Esophagus (tissue), 2 donors: ENCODE data around the gene BCL10. TPM values are rescaled to one million over a fixed set of nuclear protein-coding genes. Genes with fewer than 3 reads are reported as not detected.

Experiments
- H3K27ac ChIP-seq, 2 donors: one replicate each; pipeline ENCODE4 v1.5.1; 2013; ENCODE audit warnings: low read depth in 2 of 2, mild to moderate bottlenecking in 2 of 2, inconsistent platforms in 1 of 2, low read length in 1 of 2, moderate library complexity in 1 of 2
- H3K27me3 ChIP-seq, 2 donors: one replicate each; pipeline ENCODE4 v1.6.1; 2013; ENCODE audit warnings: low read length in 2 of 2, control low read depth in 1 of 2, mild to moderate bottlenecking in 1 of 2; ENCODE audit not compliant: insufficient read depth in 2 of 2, control insufficient read depth in 1 of 2
- H3K36me3 ChIP-seq, 2 donors: one replicate each; pipeline ENCODE4 v1.6.1; 2013; ENCODE audit warnings: low read length in 1 of 2; ENCODE audit not compliant: control insufficient read depth in 2 of 2, insufficient read depth in 2 of 2
- H3K4me1 ChIP-seq, 2 donors: one replicate each; pipeline ENCODE4 v1.6.1; 2013; ENCODE audit warnings: low read length in 1 of 2; ENCODE audit not compliant: control insufficient read depth in 2 of 2, insufficient read depth in 2 of 2
- H3K4me3 ChIP-seq, 2 donors: one replicate each; pipeline ENCODE4 v1.5.1; 2013; ENCODE audit warnings: low read length in 2 of 2, mild to moderate bottlenecking in 2 of 2, low read depth in 1 of 2, moderate library complexity in 1 of 2
- H3K9me3 ChIP-seq, 2 donors: one replicate each; pipeline ENCODE4 v1.6.1; 2013; ENCODE audit warnings: mild to moderate bottlenecking in 2 of 2, low read depth in 1 of 2, low read length in 1 of 2, moderate library complexity in 1 of 2; ENCODE audit not compliant: control insufficient read depth in 2 of 2, insufficient read depth in 1 of 2
- WGBS, 2 donors: extraction: QIAGEN DNeasy Blood & Tissue Kit; methylation state at CpG; one replicate each; pipeline ENCODE4 v1.1.7; 2013; 5-methylcytosine and 5-hydroxymethylcytosine counted together
- polyA plus RNA-seq, 2 donors: library from polyadenylated mRNA; stranded (reverse); fragments of 200-250 nt; gene quantifications; one replicate each; pipeline ENCODE4 v1.2.3, GENCODE V29; 2013
- donor health status: healthy with polysubstance abuse.
- donor health status: Bipolar disorder and iron deficiency.

The BCL10 gene
- polyA plus RNA-seq, 2 donors: 11.5 to 13.1 TPM

GRCh38 chr1:85275701-85276214 lies 674 bp downstream of the BCL10 start:
- Histone ChIP-seq H3K4me3 (peak overlapping the region; percentile 75 to 92), H3K27ac (peak overlapping the region; percentile 99 to 100), H3K27me3 (no peaks in the 10 kb centered on the region), H3K4me1 (peaks cover 0 to 7% of the 10 kb centered on the region in 2 donors), H3K9me3 (no peaks in the 10 kb centered on the region), H3K36me3 (peaks cover 0 to 2% of the 10 kb centered on the region in 2 donors)
- WGBS, 2 donors: 1 to 2% methylated on average over 13 of the region's 13 CpGs

GRCh38 chr1:85274969-85275453 lies 1.4 kb downstream of the BCL10 start:
- 52 to 75% methylated on average over 1 of the region's 1 CpG for WGBS, 2 donors
- peaks cover 0 to 7% of the 10 kb centered on the region in 2 donors for H3K4me1 ChIP-seq
- peak overlapping the region in 1 of 2 donors; percentile 75 for H3K4me3 ChIP-seq

DNA sequence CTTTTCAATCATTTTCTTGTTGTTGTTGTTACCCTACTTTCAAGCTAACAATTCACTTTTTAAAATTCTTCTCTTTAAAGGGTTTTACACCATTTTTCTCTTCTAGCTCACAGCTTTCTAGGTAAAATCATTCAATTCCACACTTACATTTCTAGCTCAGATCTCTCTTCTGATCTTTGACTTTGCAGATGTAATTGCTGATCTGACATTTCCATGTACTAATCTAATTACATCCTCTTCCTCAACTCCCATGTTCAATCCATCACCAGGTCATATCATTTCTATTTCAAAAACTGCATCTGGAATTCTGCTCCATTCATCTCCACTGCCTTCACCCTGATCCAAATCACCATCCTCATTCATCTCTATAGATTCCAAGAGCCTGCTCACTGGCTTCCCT lies 3.0 kb downstream of the BCL10 start:
- H3K4me1 ChIP-seq: no peaks in the 10 kb centered on the region
- H3K4me3 ChIP-seq: peak overlapping the region in 1 of 2 donors; percentile 7
- no peaks in the 10 kb centered on the region for H3K9me3 ChIP-seq
- no peak overlapping the region for H3K27ac ChIP-seq
- H3K36me3 ChIP-seq: peaks cover 7 to 10% of the 10 kb centered on the region in 2 donors
- no peaks in the 10 kb centered on the region for H3K27me3 ChIP-seq

More at GRCh38 chr1:85274969-85275453, 1.4 kb downstream of the BCL10 start:
- Histone ChIP-seq H3K36me3 (peaks cover 2 to 3% of the 10 kb centered on the region in 2 donors), H3K9me3 (no peaks in the 10 kb centered on the region), H3K27me3 (no peaks in the 10 kb centered on the region), H3K27ac (peak overlapping the region in 1 of 2 donors; percentile 99)

DNA sequence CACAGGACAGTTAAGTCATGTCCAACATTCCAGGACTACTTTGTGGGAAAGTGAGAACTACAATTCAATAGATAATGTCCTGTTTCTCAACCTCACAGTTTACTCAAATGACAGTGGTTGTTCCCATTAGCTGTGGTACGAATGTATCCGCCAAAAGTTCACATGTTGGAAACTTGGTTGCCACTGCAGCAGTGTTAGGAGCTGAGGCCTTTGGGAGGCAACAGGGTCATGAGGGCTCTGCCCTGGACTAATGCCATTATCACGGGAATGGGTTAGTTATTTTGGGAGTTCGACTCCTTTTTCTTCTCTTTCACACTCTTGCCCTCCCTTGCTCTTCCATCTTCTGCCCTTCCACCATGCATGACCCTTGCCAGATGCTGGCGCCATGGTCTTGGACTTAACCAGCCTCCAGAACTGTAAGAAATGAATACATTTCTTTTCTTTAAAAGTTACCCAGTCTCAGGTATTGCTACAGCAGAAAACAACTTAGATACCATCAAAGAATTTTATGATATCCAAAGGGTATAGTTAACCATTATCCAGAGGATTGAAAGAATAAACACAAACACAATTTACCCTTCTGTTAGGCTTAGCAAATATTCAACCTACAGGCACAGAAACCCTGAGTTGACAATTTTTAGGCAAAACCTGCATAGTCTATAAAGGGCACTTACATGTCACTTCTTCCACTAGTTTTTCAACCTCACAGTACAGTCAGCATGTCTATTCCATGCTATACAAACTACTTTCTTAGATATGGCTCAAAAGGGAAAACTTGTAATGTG lies 7.4 kb downstream of the BCL10 start:
- H3K27ac ChIP-seq: no peak overlapping the region
- H3K4me1 ChIP-seq: no peaks in the 10 kb centered on the region
- WGBS, 2 donors: 92 to 93% methylated on average over 5 of the region's 5 CpGs
- no peak overlapping the region for H3K4me3 ChIP-seq
- peaks cover 7 to 10% of the 10 kb centered on the region in 2 donors for H3K36me3 ChIP-seq
- no peaks in the 10 kb centered on the region for H3K27me3 ChIP-seq
- H3K9me3 ChIP-seq: no peaks in the 10 kb centered on the region

- Histone ChIP-seq H3K9me3 (no peaks in the 10 kb centered on the region), H3K27ac (no peak overlapping the region), H3K27me3 (no peaks in the 10 kb centered on the region), H3K4me1 (no peaks in the 10 kb centered on the region), H3K36me3 (peaks cover 7 to 10% of the 10 kb centered on the region in 2 donors), H3K4me3 (no peak overlapping the region)
- WGBS, 2 donors: 88 to 90% methylated on average over 2 of the region's 2 CpGs
These were observed 9.1 kb downstream of the BCL10 start for GRCh38 chr1:85267313-85267712.

GRCh38 chr1:85264150-85264549 lies 12.3 kb downstream of the BCL10 start:
- no peak overlapping the region for H3K27ac ChIP-seq
- 71% methylated on average over 2 of the region's 2 CpGs for WGBS, 2 donors
- H3K27me3 ChIP-seq: no peaks in the 10 kb centered on the region
- no peaks in the 10 kb centered on the region for H3K9me3 ChIP-seq
- peaks cover 4 to 6% of the 10 kb centered on the region in 2 donors for H3K36me3 ChIP-seq
- no peak overlapping the region for H3K4me3 ChIP-seq
- H3K4me1 ChIP-seq: no peaks in the 10 kb centered on the region

DNA sequence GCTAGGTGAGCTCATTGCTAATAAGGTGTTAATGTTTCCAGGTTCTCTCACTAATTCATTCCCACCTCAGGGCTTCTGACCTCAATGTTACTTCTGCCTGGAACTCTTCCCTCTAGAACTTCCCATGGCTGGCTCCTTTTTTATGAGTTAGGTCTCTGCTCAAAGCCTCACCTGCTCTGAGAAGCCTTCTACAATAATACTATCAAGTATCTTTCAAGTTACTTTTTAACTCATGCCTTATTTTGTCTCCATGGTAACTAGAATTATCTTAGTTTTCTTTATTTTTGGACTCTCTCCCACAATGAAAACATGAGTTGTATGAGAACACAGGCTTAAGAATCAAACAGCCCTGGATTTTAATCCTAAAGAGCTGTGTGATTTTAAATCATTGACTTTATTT lies 13.4 kb downstream of the BCL10 start:
- Histone ChIP-seq H3K36me3 (peaks cover 0 to 2% of the 10 kb centered on the region in 2 donors), H3K9me3 (no peaks in the 10 kb centered on the region), H3K27ac (no peak overlapping the region)

GRCh38 chr1:85259912-85260274 lies 16.5 kb downstream of the BCL10 start:
- Histone ChIP-seq H3K9me3 (no peaks in the 10 kb centered on the region), H3K27ac (peak overlapping the region; percentile 45 to 62), H3K36me3 (peaks cover 0 to 2% of the 10 kb centered on the region in 2 donors), H3K4me3 (peak overlapping the region; percentile 99), H3K27me3 (no peaks in the 10 kb centered on the region), H3K4me1 (no peaks in the 10 kb centered on the region)
- WGBS, 2 donors: 23 to 33% methylated on average over 7 of the region's 7 CpGs

More for the DNA sequence above, 13.4 kb downstream of the BCL10 start:
- no peaks in the 10 kb centered on the region for H3K27me3 ChIP-seq
- no peak overlapping the region for H3K4me3 ChIP-seq
- H3K4me1 ChIP-seq: no peaks in the 10 kb centered on the region

DNA sequence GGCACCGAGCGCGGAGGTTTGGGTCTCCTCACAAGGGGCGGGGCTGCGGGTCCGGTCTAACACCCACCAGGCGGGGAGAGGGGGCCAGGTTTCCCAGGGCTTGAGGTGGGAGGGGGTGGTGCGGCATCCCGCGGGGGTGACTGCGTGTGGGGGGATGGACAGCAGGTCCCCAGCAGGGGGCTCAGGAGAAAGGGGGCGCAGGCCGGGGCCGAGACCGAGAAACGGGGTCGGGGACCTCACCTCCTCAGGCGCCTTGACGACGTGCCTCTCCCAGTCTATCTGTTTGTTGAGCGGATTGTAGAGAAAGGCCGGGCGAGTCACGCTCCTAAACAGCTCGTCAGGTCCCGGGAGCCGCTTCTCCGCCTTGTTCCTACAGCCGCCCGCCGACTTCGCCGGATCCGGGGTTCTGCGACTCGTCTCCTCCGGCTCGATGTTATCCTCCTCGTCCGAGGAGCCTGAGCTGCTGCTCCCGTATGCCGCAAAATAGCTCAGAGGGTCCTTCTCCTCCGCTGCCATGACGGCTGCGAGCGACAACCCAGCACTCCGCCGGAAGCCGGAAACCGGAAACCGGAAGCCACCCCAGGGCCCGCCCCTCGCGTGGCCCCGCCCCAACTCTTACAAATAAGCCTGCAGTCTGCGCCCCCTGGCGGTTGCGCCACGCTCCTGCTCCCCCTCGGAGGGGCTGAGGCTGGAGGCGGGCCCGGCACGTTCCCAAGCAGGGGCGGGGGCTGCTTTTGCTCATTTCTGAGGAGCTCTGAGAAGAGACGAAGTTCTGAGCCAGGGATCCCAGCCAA lies 17.1 kb downstream of the BCL10 start, which contains the start of gene C1orf52:
Gene C1orf52, minus strand, starts transcription at position 545 of the 794 bp plus-strand sequence. Its CDS starts 29 bp downstream, at position 516.
- H3K27ac ChIP-seq: peak within 1 kb of the TSS; percentile 72 to 81
- H3K4me3 ChIP-seq: peak within 1 kb of the TSS; percentile 99
- no peaks in the 10 kb centered on the region for H3K4me1 ChIP-seq
- peaks cover 0 to 2% of the 10 kb centered on the region in 2 donors for H3K36me3 ChIP-seq
- no peaks in the 10 kb centered on the region for H3K27me3 ChIP-seq
- no peaks in the 10 kb centered on the region for H3K9me3 ChIP-seq
- WGBS, 2 donors: 0 to 1% methylated on average over 61 to 65 of the region's 65 CpGs
